Calu3 (cell line): ENCODE measurements around the gene PLN. TPM values are rescaled to one million over a fixed set of nuclear protein-coding genes. Genes with fewer than 3 reads are reported as not detected.

Experiments used
- Bru-seq: library from RNA; stranded (reverse); fragments of 400-500 nt; gene quantifications from one replicate; lab custom pipeline; 2021; lab: Mats Ljungman, UMichigan
- BruChase-seq, 2 experiments: library from RNA; stranded (reverse); fragments of 400-500 nt; gene quantifications; one replicate each; lab custom pipeline; 2021; lab: Mats Ljungman, UMichigan
- BruUV-seq: library from RNA; stranded (reverse); fragments of 400-500 nt; replicated peaks from 2 replicates; lab custom pipeline; 2021; lab: Mats Ljungman, UMichigan
- CTCF ChIA-PET: fragments of 300-600 bp; sonication (Branson Sonifier 250); formaldehyde crosslinking; loops from one replicate; lab custom pipeline; 2022; ENCODE audit warnings: antibody characterized with exemption; lab: Charles Lee
- DNase-seq: peaks from one replicate; pipeline ENCODE4 v3.0.0; 2022
- H3K27ac Mint-ChIP-seq: one replicate; pipeline ENCODE4 v1.8.0; 2022; ENCODE audit warnings: mixed read lengths; ENCODE audit not compliant: unreplicated experiment
- H3K27me3 Mint-ChIP-seq: one replicate; pipeline ENCODE4 v1.8.0; 2022; ENCODE audit warnings: mixed read lengths; ENCODE audit not compliant: unreplicated experiment
- H3K36me3 Mint-ChIP-seq: one replicate; pipeline ENCODE4 v1.8.0; 2022; ENCODE audit warnings: mild to moderate bottlenecking, moderate library complexity, mixed read lengths; ENCODE audit not compliant: insufficient read depth, unreplicated experiment
- H3K4me1 Mint-ChIP-seq: one replicate; pipeline ENCODE4 v1.8.0; 2022; ENCODE audit warnings: mild to moderate bottlenecking, low read depth, mixed read lengths; ENCODE audit not compliant: unreplicated experiment
- H3K4me3 Mint-ChIP-seq: one replicate; pipeline ENCODE4 v1.8.0; 2022; ENCODE audit warnings: mild to moderate bottlenecking, low read depth, moderate library complexity, mixed read lengths; ENCODE audit not compliant: unreplicated experiment
- H3K9me3 Mint-ChIP-seq: one replicate; pipeline ENCODE4 v1.8.0; 2022; ENCODE audit warnings: low read depth, mixed read lengths; ENCODE audit not compliant: unreplicated experiment
- CTCF ChIP-seq: fragments of 200-600 bp; IDR thresholded peaks from one replicate; pipeline ENCODE4 v1.8.0; 2022; ENCODE audit warnings: antibody characterized with exemption; ENCODE audit not compliant: unreplicated experiment
- intact Hi-C: fragments of 100-400 bp; cut with micrococcal nuclease; formaldehyde crosslinking; loops from one replicate; pipeline ENCODE4 v1.10.0; 2022; ENCODE audit not compliant: unreplicated experiment
- long read RNA-seq: library from polyadenylated mRNA; stranded (forward); transcript quantifications from one replicate; pipeline ENCODE4 v2.0.0, GENCODE V29; 2022
- total RNA-seq: library from RNA; stranded (reverse); gene quantifications from 2 replicates; pipeline ENCODE4 v1.2.3, GENCODE V29; 2022

The PLN gene
- not detected in 2 replicates for total RNA-seq
- not detected for Bru-seq, nascent RNA
- BruChase-seq, experiment 1, labeled RNA remaining after a 6-hour chase, result not detected
- not detected for BruChase-seq, experiment 2, labeled RNA remaining after a 2-hour chase
- long read RNA-seq, result 0 reads

GRCh38 chr6:118548136-118548535 lies at the start of gene PLN:
PLN (plus strand) TSS chr6:118548296; CDS start chr6:118558922, 10,626 bp downstream.
- H3K4me1 Mint-ChIP-seq, result peaks cover 5% of the 10 kb centered on the region
- DNase-seq, result no peak
- no peak for TF ChIP-seq CTCF
- no peaks in the 10 kb centered on the region for H3K9me3 Mint-ChIP-seq
- CTCF ChIA-PET, result no interaction called here
- H3K4me3 Mint-ChIP-seq, result no peak within 1 kb of the TSS
- BruUV-seq, result no TSS peak
- H3K27me3 Mint-ChIP-seq, result no peaks in the 10 kb centered on the region
- no peaks in the 10 kb centered on the region for H3K36me3 Mint-ChIP-seq
- intact Hi-C loops, result no loop called here
- no peak within 1 kb of the TSS for H3K27ac Mint-ChIP-seq

- intact Hi-C loops, result no loop called here
- no peak for DNase-seq
- no peaks in the 10 kb centered on the region for H3K27me3 Mint-ChIP-seq
- CTCF ChIA-PET, result no interaction called here
- no peaks in the 10 kb centered on the region for H3K36me3 Mint-ChIP-seq
- no peak for TF ChIP-seq CTCF
- no peak overlapping the region for H3K4me3 Mint-ChIP-seq
- H3K4me1 Mint-ChIP-seq, result no peaks in the 10 kb centered on the region
- no TSS peak for BruUV-seq
- peaks cover 9% of the 10 kb centered on the region for H3K9me3 Mint-ChIP-seq
- H3K27ac Mint-ChIP-seq, result no peak overlapping the region
These were observed 47.7 kb upstream of the PLN start for GRCh38 chr6:118500130-118501015.

GRCh38 chr6:118501099-118501498 lies 47.0 kb upstream of the PLN start:
- no peak overlapping the region for H3K27ac Mint-ChIP-seq
- H3K4me1 Mint-ChIP-seq, result no peaks in the 10 kb centered on the region
- H3K27me3 Mint-ChIP-seq, result no peaks in the 10 kb centered on the region
- no peak for DNase-seq
- CTCF ChIA-PET, result no interaction called here
- H3K4me3 Mint-ChIP-seq, result no peak overlapping the region
- no TSS peak for BruUV-seq
- TF ChIP-seq CTCF, result no peak
- H3K36me3 Mint-ChIP-seq, result no peaks in the 10 kb centered on the region
- peaks cover 9% of the 10 kb centered on the region for H3K9me3 Mint-ChIP-seq
- intact Hi-C loops, result no loop called here

GRCh38 chr6:118501765-118502164 lies 46.3 kb upstream of the PLN start:
- Mint-ChIP-seq H3K27me3 (no peaks in the 10 kb centered on the region), H3K9me3 (peaks cover 9% of the 10 kb centered on the region), H3K4me1 (no peaks in the 10 kb centered on the region), H3K27ac (no peak overlapping the region), H3K4me3 (no peak overlapping the region), H3K36me3 (no peaks in the 10 kb centered on the region)
- CTCF ChIA-PET, result no interaction called here
- no TSS peak for BruUV-seq
- no peak for TF ChIP-seq CTCF
- intact Hi-C loops, result no loop called here
- no peak for DNase-seq
